Peyer's patch (tissue), 4 donors: Measurements from ENCODE around the gene ASAP2. TPM values are rescaled to one million over a fixed set of nuclear protein-coding genes. Genes with fewer than 3 reads are reported as not detected.

Experiments
- DNase-seq, 3 donors: peaks; one replicate each; pipeline ENCODE4 v3.0.0-alpha.2; 2017 to 2019
- H3K27ac ChIP-seq, 4 donors: fragments of 200-600 bp; sonication (generic); one replicate each; pipeline ENCODE4 v1.5.1; 2016 to 2019
- H3K27me3 ChIP-seq, 2 donors: fragments of 200-600 bp; sonication (generic); one replicate each; pipeline ENCODE4 v1.5.1; 2019
- H3K36me3 ChIP-seq, 3 donors: fragments of 200-600 bp; sonication (generic); one replicate each; pipeline ENCODE4 v1.5.1; 2016 to 2019
- H3K4me1 ChIP-seq, 4 donors: fragments of 200-600 bp; sonication (generic); one replicate each; pipeline ENCODE4 v1.5.1; 2016 to 2019
- H3K4me3 ChIP-seq, 4 donors: fragments of 200-600 bp; sonication (generic); 1 replicate in 3 of 4; 2 replicates in 1 of 4; pipeline ENCODE4 v1.5.1; 2016 to 2019; ENCODE audit warnings: mild to moderate bottlenecking in 1 of 4
- H3K9me3 ChIP-seq, 4 donors: fragments of 200-600 bp; sonication (generic); one replicate each; pipeline ENCODE4 v1.5.1; 2016 to 2019; ENCODE audit warnings: mild to moderate bottlenecking in 1 of 4
- POLR2A ChIP-seq, 2 donors: fragments of 450-650 bp; IDR thresholded peaks; one replicate each; pipeline ENCODE4 v1.5.1; 2017; ENCODE audit warnings: antibody characterized with exemption in 2 of 2, mild to moderate bottlenecking in 2 of 2, moderate library complexity in 2 of 2
- total RNA-seq, 4 donors: library from RNA; depleted of rRNA; stranded (reverse); fragments of >200 nt; gene quantifications; one replicate each; pipeline ENCODE4 v1.1.0, GENCODE V29; 2016
- TF ChIP-seq, protein P1 (sequence below), 6 experiments: fragments of 450-650 bp in 4 of 6; fragments of 200-600 bp in 2 of 6; sonication (generic) in 1 of 6; IDR thresholded peaks; one replicate each; pipeline ENCODE4 v1.5.1; 2017 to 2019; ENCODE audit warnings: antibody characterized with exemption in 6 of 6, mild to moderate bottlenecking in 3 of 6, moderate library complexity in 1 of 6

ASAP2 gene
- total RNA-seq, 4 donors from 2014 or later, result 30.6 to 59.4 (median 37.8) TPM

DNA sequence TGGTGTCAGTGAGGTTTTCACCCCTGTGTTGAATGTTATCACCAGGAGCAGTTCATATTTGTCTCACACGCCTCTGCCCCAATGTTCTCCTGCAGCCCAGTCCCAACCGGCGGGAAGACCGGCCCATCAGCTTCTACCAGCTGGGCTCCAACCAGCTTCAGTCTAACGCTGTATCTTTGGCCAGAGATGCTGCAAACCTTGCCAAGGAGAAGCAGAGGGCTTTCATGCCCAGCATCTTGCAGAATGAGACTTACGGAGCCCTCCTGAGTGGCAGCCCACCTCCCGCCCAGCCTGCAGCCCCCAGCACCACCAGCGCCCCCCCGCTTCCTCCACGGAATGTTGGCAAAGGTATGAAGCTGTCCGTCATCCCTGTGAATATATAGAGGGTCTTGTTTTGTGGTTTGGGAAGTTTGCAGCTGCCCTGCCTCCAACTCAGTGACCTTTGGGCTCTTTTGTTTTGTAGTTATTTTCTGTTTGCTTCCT lies 181.6 kb downstream of the ASAP2 start:
- Histone ChIP-seq H3K36me3 (peaks cover 0 to 59% (median 0%) of the 10 kb centered on the region in 3 donors), H3K4me3 (no peak overlapping the region), H3K4me1 (no peaks in the 10 kb centered on the region), H3K27me3 (no peaks in the 10 kb centered on the region), H3K27ac (no peak overlapping the region), H3K9me3 (no peaks in the 10 kb centered on the region)
- TF ChIP-seq, protein P1, sequence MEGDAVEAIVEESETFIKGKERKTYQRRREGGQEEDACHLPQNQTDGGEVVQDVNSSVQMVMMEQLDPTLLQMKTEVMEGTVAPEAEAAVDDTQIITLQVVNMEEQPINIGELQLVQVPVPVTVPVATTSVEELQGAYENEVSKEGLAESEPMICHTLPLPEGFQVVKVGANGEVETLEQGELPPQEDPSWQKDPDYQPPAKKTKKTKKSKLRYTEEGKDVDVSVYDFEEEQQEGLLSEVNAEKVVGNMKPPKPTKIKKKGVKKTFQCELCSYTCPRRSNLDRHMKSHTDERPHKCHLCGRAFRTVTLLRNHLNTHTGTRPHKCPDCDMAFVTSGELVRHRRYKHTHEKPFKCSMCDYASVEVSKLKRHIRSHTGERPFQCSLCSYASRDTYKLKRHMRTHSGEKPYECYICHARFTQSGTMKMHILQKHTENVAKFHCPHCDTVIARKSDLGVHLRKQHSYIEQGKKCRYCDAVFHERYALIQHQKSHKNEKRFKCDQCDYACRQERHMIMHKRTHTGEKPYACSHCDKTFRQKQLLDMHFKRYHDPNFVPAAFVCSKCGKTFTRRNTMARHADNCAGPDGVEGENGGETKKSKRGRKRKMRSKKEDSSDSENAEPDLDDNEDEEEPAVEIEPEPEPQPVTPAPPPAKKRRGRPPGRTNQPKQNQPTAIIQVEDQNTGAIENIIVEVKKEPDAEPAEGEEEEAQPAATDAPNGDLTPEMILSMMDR (IDR thresholded peaks at IDR 0.05), result no peak
- no peak for DNase-seq

DNA sequence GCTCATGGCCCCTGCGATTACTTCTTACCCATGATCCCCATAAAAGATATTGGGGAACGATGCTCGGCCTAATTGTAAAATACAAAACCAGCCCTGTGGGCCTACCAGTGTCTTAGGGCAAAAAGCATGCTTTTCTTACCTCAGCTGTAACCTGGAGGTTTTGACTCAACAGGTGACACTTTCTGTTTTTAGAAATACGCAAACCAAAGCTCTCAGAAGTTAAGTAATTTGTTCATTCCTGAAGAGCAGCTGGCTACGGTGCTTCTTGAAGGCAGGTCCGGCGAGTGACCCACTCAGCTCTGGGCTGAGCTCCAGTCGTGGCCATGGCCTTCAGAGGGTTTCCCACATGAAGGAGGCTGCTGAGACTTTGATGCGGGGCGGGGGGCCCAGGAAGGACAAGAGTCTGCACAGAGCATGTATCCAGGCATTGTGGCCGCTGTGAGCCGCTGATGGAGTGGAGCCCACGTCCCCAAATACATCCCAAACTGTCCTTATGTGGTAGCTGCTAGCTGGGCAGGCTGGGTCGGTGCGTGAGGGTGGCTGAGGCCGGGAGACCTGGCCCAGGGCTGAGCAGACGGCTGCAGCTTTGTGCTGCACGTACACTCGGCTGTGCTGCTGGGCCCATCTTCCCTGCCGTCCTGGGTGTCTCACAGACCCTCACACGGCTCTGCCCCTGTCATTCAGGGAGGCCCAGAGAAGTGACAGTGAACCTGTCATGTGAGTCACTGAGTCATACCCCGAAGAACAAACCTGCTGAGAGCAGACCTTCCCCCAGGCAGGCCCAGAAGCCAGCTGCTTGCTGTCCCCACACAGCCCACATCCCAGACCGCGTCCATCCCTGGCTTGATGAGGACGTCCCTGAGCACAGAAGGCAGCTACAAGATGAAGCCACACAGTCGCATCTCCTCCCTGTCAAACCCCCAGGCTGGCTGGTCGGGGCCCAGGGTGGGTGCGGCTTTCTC lies 182.6 kb downstream of the ASAP2 start:
- Histone ChIP-seq H3K4me3 (no peak overlapping the region), H3K27ac (no peak overlapping the region), H3K9me3 (no peaks in the 10 kb centered on the region), H3K36me3 (peaks cover 0 to 56% (median 0%) of the 10 kb centered on the region in 3 donors), H3K4me1 (no peaks in the 10 kb centered on the region), H3K27me3 (no peaks in the 10 kb centered on the region)
- DNase-seq, result no peak
- no peak for TF ChIP-seq POLR2A (IDR thresholded peaks at IDR 0.05)
- TF ChIP-seq, protein P1 (IDR thresholded peaks at IDR 0.05), result no peak

DNA sequence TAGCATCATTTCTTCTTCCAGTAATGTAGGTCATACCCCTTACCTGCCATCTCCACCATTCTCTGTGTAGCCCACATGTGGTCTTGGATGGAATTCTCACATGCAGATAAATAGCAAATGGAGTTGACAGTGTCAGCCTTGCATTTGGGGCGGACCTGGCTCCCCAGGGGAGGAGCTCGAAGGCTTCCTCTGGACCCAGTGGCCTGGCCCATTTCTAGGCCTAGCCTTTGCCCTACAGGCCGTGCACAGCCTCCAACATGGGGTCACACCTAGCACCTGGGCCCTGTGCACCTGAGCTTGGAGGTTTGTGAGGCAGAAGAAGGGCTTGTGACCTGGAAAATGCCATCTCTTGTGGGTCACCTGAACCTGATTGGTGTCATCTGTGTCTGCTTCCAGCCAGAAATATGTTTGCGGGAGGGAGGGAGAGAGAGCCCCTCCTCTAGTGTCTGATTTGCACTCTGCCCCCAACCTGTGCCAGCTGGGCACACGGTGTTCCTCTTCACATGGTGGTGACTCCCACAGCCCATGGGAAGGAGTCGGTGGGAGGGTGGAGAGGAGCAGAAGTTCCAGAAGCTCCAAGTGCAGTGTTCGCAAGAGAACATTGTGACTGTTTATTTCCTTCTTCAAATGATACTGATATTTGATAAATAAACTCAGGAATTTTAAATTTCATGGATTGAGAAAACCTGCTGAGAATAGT lies 183.7 kb downstream of the ASAP2 start:
- peaks cover 0 to 58% (median 0%) of the 10 kb centered on the region in 3 donors for H3K36me3 ChIP-seq

DNA sequence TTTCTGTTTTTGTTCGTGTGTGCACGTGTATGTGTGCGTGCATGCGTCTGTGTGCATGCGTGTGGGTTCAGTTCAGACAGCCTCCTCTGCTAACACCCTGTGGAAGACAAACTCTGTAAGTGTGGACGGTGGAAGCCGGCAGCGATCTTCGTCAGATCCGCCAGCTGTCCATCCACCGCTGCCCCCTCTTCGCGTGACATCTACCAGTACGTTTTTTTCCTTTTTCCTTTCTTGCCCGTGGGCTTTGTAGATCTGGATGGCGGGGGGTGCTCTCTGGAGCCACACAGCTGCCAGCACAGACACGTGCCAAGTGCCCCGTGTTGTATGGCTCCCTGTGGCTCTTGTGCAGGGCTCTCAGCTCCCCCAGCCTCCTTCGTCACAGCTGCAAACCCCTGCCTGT lies 184.4 kb downstream of the ASAP2 start:
- Histone ChIP-seq H3K36me3 (peaks cover 0 to 56% (median 0%) of the 10 kb centered on the region in 3 donors), H3K27ac (no peak overlapping the region), H3K4me3 (no peak overlapping the region), H3K9me3 (no peaks in the 10 kb centered on the region), H3K27me3 (no peaks in the 10 kb centered on the region), H3K4me1 (no peaks in the 10 kb centered on the region)
- no peak for DNase-seq
- TF ChIP-seq, protein P1 (IDR thresholded peaks at IDR 0.05), result no peak

More for the DNA sequence above, 183.7 kb downstream of the ASAP2 start:
- no peak for TF ChIP-seq POLR2A (IDR thresholded peaks at IDR 0.05)
- TF ChIP-seq, protein P1 (IDR thresholded peaks at IDR 0.05), result no peak
- Histone ChIP-seq H3K27me3 (no peaks in the 10 kb centered on the region), H3K27ac (no peak overlapping the region), H3K4me1 (no peaks in the 10 kb centered on the region), H3K9me3 (no peaks in the 10 kb centered on the region), H3K4me3 (no peak overlapping the region)
- DNase-seq, result no peak

DNA sequence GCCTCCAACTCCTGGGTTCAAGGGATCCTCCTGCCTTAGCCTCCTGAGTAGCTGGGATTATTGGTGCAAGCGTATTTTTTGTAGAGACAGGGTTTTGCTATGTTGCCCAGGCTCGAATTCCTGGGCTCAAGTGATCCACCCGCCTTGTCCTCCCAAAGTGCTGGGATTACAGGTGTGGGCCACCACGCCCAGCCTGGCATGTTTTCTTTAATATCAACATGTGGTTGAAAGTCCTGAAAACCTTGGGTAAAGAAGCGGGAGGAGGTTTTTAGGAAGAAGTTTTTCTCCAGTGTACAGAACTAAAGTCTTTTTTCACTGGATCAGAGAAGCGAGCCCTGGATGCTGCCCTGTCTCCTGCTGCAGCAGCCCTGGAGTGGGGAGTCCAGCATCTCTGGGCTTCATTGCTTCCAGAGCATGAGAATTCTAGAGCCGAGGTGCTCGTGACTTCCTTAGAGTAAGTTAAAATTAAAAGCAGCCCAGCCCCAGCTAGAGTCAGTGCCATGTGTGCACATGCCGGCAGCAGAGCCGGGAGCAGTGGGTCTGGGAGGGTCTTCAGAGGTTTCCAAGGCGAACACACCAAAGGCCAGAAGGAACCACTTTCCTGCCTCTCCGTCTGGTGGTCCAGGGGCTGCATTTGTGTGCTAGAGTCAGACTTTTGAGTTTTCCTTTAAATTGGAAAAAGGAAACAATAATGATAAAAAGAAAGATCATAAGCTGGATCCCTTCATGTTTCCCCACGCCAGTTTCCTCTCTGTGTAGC lies 185.5 kb downstream of the ASAP2 start:
- Histone ChIP-seq H3K4me3 (no peak overlapping the region), H3K4me1 (no peaks in the 10 kb centered on the region), H3K36me3 (peaks cover 0 to 57% (median 0%) of the 10 kb centered on the region in 3 donors), H3K27ac (no peak overlapping the region), H3K9me3 (no peaks in the 10 kb centered on the region), H3K27me3 (no peaks in the 10 kb centered on the region)
- no peak for DNase-seq
- no peak for TF ChIP-seq POLR2A (IDR thresholded peaks at IDR 0.05)
- TF ChIP-seq, protein P1 (IDR thresholded peaks at IDR 0.05), result no peak
